ENCODE results near the gene CERCAM.

DNA sequence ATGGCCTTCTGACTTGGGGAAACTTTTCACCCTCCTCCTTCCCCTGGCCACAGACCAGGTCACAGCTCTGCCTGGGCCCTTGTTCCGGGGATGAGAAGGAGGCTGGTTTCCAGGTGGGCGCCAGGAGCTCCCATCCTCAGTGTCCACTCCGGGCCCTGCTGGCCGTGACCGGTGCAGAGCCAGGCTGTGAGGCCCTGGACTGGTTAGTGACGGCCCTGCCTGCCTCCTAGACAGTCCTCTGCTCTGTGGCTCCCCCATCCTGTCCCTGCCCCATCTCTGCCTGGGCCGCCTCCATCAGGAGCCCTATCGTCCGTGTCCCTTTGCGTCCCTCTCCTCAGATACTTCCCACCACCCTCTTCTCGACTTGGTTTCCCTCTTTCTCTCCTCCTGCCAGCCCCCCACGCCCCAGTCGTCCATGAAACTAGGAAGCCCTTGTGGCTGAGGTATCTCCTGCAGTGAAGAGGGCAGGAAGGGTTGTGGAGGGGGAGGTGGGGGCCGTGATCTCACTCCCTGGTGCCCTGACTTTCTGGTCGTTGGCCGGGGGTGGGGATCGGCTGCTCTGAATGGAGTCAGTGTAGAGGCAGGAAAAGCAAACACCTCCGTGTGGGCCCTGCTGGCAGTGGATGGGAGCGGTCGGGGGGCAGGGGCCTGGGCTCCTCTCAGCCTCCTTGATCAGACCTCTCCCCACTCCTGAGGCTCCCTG, 15.4 kb upstream of the CERCAM start:
- no peak for TF ChIP-seq POLR2AphosphoS5 (IDR thresholded peaks at IDR 0.05)
- TF ChIP-seq, protein P1, sequence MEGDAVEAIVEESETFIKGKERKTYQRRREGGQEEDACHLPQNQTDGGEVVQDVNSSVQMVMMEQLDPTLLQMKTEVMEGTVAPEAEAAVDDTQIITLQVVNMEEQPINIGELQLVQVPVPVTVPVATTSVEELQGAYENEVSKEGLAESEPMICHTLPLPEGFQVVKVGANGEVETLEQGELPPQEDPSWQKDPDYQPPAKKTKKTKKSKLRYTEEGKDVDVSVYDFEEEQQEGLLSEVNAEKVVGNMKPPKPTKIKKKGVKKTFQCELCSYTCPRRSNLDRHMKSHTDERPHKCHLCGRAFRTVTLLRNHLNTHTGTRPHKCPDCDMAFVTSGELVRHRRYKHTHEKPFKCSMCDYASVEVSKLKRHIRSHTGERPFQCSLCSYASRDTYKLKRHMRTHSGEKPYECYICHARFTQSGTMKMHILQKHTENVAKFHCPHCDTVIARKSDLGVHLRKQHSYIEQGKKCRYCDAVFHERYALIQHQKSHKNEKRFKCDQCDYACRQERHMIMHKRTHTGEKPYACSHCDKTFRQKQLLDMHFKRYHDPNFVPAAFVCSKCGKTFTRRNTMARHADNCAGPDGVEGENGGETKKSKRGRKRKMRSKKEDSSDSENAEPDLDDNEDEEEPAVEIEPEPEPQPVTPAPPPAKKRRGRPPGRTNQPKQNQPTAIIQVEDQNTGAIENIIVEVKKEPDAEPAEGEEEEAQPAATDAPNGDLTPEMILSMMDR (IDR thresholded peaks at IDR 0.05), result no peak
